UCSD-AML1 (cell line): ENCODE results near the gene MESD.

ENCODE experiments used
- DNase-seq: peaks from one replicate; lab custom pipeline; 2025; ENCODE audit not compliant: unreplicated experiment; lab: John Stamatoyannopoulos, UW

The MESD gene

GRCh38 chr15:80940331-80940730 is 49.3 kb downstream of the MESD start:
- DNase-seq: no peak

DNA sequence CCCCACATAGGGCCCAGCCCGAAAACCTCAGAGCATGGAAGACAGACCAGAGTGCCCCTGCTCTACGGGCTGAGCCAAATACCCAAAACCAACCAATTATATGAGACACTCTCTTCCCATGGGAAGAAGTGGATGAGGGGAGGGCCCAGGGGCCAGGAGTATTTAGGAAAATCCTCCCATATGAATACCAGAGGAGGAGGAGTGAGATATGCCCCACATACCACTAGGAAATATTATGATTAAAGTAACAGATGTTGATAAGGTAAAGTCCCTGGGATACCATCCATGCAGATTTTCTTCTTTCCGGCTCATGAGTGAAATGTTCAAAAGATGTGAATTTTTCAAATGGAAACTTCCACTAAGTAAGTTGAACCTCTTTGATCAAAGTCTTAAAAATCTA is 50.4 kb downstream of the MESD start:
- DNase-seq: no peak

DNA sequence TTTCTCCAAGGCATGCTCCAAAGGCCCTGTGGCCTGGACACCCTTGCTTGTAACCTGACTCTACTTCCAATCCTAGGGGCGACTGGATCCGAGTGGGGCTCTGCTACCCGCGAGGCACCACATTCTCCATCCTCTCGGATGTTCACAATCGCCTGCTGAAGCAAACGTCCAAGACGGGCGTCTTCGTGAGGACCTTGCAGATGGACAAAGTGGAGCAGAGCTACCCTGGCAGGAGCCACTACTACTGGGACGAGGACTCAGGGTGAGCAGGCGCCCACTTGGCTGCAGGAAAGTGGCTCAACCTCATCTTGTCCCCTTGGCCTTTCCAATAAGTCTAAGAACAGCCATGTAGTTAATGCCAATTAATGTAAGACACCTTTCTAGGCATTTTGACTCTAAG is 51.9 kb downstream of the MESD start:
- no peak for DNase-seq

- DNase-seq: no peak
Observed at GRCh38 chr15:80936288-80937078, 53.1 kb downstream of the MESD start.

DNA sequence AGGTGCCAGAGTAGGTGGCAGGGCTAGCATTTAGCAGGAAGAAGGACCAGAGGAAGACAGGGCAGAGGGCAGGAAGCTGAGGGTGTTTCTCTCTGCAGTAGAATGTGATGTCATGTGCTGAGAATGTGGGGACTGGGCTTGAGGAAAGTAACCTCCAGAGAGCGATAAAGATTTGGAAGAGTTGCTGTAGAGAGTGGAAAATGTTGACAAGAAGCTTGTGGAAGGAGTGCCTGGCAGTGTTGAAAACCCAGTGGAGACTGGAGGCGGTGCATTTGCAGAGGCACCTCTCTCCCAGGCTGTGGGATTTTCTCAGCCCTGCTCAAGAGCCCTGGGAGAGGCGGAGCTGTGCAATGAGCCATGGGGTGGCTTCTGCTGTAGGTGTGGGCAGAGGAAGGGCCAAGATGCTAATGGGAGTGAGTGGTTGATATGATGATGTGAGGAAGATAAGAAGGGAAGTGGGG is 54.8 kb downstream of the MESD start:
- no peak for DNase-seq

GRCh38 chr15:80932989-80933388 is 56.6 kb downstream of the MESD start:
- DNase-seq: no peak

GRCh38 chr15:80932513-80932815 is 57.2 kb downstream of the MESD start:
- no peak for DNase-seq

DNA sequence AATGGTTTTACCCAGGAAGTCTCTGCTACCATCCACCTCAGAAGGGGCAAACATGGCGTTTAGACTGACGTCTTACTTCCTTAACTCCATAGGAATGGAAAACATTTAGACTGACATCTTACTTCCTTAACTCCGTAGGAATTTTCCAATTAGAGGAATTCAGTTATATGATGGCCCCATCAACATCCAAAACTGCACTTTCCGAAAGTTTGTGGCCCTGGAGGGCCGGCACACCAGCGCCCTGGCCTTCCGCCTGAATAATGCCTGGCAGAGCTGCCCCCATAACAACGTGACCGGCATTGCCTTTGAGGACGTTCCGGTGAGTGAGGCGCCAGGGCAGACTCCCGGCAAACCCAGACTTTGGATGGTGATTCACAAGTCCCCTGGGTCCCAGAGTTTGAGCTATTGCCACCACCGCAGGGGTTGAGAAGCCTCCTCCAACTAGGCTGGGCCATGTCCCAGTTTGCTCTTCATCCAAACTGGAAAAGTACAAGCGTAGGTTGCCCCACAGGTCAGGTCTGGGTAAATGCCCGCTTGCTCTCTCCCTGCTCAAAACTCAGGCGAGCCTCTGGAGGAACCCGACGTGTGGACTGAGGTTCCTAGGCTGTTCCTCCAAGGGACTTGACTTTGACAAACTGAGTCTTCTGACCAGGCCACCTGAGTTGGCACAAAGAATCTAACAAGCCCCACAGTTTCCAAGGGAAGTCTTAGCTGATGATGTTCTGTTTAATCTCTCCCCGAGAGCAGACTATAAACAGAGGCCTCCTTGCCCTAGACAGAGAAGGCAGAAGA is 57.7 kb downstream of the MESD start:
- no peak for DNase-seq

DNA sequence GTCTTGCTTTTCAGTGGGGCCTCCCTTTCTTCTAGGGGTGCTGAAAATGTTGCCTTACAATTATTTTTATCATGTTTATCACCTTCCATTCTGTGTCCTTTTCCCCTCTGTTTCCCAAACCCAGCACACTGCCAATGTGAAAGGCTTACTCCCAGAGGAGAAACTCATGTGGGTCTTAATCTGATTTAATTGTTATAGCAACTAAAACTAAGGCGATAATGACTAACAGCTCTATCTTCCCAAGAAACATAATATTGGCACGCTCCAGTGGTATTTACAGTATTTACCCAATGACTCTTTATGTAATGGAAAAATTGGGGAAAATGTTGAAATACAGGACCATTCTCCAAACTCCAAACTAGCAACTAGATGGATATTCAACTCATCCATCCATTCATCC is 58.4 kb downstream of the MESD start:
- no peak for DNase-seq

- no peak for DNase-seq
Observed at GRCh38 chr15:80929689-80930088, 59.9 kb downstream of the MESD start.

- no peak for DNase-seq
Observed at GRCh38 chr15:80929225-80929624, 60.4 kb downstream of the MESD start.

DNA sequence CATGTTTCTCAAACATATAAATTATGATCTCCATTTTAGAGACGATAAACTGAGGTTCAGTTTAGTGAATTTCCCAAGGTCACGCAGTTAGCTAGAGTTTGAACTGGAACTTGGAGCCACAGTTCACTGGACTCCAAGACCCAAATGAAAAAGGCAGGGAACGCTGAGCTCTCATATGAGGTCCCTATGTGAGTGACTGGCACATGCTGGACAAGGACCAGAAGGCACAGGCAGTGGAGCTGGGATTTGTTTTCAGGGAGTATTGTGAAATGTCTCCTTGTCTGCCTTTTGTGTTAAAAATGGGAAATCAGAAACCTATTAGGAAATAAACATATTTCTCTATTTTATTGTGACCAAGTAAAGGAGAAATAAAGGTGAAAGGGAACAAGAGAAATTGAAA is 63.5 kb downstream of the MESD start:
- DNase-seq: no peak

DNA sequence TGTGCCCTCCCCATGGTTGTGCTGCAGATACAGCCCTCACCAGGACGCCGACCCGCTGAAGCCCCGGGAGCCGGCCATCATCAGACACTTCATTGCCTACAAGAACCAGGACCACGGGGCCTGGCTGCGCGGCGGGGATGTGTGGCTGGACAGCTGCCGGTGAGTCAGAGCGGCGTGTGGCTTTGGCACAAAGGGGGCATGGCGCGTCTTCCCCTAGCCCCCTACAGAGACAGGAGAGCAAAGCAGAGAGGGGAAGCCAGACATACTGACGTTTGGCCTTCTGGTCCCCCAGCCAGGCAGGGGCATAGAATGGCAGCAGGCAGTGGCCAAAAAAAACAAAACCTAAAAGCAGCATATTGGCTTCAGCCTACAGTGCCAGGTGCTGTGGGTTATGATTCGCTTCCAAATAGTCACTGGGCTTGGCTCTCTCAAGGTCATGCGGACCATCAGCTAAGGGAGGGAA is 64.0 kb downstream of the MESD start:
- no peak for DNase-seq

GRCh38 chr15:80924278-80924677 is 65.3 kb downstream of the MESD start:
- DNase-seq: no peak

- DNase-seq: no peak
Observed at GRCh38 chr15:80923668-80924067, 66.0 kb downstream of the MESD start.

DNA sequence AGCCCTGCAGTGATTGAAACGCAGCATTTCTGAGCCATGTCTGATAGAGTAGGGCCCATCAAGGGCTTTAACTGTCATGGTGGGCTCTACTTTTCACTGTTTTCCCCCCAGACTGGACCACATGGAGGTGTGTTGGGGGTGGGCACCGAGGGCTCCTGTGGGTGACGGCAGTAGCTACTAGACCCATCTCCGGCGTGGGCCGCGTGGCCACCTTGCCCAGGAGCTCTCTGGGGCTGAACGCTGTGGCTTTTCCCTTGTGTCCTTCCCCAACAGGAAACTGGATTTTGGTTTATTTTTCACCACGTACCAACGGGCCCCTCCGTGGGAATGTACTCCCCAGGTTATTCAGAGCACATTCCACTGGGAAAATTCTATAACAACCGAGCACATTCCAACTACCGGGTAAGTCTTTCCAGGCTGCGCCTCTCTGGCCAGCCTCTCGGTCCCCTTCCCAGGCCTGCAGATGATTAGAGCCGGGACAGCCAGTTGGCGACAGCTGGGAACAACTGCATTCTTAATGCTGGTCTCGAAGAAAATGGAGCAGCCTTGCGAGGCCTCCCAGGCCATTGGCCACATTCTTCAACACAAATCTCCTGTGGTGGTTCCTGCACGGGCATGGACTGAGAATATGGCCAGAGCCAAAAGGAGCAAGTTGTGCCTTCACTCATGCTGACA is 67.7 kb downstream of the MESD start:
- DNase-seq: no peak

GRCh38 chr15:80920271-80920699 is 69.3 kb downstream of the MESD start:
- DNase-seq: no peak

GRCh38 chr15:80918196-80918783 is 71.3 kb downstream of the MESD start:
- DNase-seq: no peak

DNA sequence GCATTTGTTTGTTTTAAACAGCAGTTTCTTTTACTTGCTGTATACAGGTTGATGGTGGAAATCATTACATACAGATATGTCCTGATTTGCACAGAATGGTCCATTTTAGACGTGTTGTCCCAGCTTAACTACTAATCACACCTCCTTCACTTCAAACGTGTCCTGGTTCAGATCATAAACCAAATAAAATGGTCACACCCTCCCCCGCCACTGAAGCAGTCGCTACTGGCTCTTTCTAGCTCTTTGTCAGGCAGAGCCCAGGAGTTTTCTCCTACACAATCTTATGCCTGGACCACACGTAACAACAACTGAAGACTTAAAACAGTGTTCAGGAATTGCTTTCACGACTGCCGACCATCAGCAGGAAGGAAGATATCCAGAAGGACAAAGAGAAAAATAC is 73.6 kb downstream of the MESD start:
- no peak for DNase-seq

- DNase-seq: no peak
Observed at GRCh38 chr15:80915472-80915871, 74.1 kb downstream of the MESD start.

GRCh38 chr15:80913541-80913940 is 76.1 kb downstream of the MESD start:
- no peak for DNase-seq
